CD4-positive, alpha-beta T cell treated with Interleukin-21 for 1 hour (primary cell): ENCODE data around the gene CASP5.
"Not testable (repeated sequence)": the region's sequence is repeated elsewhere in the genome, so short reads cannot be mapped to it uniquely, and the experiment has no call there.

ENCODE experiments used
- DNase-seq: peaks from one replicate; pipeline ENCODE4 v3.0.0-alpha.2; 2020

The CASP5 gene

DNA sequence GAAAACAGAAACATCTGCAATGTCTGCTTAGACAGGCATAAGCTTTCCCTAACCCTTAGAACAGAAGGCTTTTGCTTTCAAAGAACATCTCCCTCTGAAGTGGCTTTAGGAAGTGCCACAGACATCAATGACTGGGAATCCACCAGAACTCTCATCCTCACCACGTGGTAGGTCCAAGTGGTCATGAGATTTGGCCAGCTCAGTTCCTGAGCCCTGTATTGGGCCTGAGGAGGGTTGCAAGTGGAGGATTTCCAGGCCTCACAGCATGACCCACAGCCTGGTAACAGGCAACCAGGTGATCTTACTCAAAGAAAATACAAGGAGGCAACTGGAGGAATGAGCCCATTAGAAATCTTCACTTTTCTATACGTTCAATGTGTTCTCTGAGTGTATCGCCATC is 10.4 kb upstream of the CASP5 start:
- no peak for DNase-seq

DNA sequence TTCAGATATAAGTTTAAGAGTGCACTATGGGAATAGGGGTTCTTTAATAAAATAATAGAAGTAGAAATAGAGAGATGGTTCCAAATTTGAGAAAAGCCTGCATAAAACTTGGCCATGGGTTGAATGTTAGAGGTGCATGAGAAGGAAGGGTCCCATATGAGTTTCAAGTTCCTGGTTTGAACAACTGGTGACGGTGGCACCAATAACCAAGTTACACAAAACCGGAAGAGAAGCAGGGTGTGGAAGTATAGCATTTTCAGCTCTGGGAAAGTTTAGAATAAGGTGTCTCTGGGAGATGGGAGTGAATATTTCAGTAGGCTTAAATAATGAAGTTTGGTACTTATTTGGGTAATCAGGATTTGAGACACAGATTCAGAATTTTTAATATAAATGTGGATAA is 9.5 kb upstream of the CASP5 start:
- no peak for DNase-seq

DNA sequence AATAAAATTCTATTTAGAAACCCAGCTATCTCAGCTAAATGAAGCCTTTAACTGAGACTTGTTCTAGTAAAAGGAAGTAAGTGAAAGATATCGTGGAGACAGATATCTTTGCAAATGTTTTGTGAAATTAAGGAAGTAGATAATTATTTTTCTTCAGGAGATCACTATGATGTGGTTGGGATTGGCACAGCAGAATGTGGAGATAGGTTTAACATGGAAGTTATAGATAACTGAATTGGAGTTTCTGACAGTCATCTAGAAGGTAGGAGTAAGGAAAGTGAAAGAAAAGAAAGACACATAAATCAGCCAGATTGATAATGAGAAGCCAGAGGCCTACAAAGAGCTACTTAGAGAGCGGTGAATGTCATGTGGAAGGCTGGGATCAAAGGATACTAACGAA is 4.7 kb upstream of the CASP5 start:
- no peak for DNase-seq

GRCh38 chr11:105024394-105024793 is 1.4 kb upstream of the CASP5 start:
- no peak for DNase-seq

GRCh38 chr11:105022527-105022926 is 441 bp downstream of the CASP5 start:
- no peak for DNase-seq

DNA sequence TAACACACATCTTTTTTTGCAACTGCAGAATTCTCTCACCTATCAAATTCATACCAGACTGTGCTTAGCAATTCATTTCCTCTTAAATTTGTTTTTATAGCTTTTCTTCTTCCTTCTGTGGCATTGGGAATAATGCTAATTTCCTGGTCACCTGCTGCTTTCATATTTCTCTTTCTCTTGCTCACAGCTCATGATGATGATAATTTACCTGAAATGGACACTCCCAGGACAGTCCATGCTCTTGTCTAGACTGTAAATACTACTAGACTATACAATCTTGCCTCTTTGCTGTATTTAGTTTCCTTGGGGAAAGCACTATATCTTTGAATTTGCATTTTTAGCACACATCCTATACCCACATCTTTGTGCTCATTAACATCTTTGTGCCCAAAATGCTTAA is 15.5 kb downstream of the CASP5 start:
- DNase-seq = no peak

GRCh38 chr11:105005451-105005845 is 17.5 kb downstream of the CASP5 start:
- DNase-seq = no peak

GRCh38 chr11:105004021-105004420 is 18.9 kb downstream of the CASP5 start:
- DNase-seq = no peak

DNA sequence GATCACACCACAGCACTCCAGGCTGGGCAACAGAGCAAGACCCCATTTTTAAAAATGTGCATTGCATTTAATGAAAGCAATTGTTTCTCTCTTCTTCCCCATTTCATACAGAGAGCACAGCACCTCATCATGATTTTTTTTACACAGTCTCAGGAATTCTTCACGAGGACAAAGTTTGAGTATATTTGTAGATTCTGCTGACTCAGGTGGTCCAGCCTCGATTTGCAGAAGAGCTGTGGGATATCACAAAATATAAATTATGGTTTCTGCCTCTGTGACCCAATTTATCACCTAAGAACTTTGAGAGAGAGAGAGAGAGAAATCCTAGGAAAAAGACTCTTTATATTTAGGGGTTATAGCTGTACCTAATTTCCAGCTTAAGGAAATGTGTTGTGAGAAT is 19.8 kb downstream of the CASP5 start:
- DNase-seq = no peak

DNA sequence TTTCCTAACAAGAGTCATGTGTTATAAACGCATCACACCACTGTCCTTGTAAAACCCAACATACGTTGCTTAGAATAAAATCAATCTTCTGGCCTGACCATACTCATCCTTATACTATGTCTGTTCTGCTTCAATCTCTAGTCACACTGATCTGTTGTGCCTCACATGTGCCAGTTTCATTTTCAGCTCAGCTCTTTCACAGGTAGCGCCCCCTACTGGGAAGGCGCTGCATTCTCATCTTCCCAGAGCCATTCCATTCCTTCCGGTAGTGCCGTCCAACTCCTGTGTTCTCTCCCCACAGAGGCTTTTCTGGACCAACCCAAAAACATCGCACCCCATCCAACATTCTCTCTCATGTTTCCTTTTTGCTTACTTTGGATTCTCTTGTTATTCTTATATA is 22.2 kb downstream of the CASP5 start:
- peak; percentile 69 for DNase-seq

DNA sequence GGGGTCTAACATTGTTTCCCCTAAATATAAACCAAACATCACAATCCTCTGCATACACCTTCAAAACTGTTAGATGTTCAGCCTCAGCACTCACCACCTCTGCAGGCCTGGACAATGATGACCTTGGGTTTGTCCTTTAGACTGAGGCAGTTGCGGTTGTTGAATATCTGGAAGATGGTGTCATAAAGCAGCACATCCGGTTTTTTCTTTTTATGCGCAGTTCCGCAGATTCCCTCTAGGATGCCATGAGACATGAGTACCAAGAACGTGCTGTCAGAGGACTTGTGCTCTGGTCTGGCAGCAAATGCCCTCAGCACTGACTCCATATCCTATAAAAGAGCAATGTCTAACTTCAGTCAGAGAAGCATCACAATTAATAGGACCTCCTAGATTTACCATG is 22.8 kb downstream of the CASP5 start:
- DNase-seq = peak; percentile 23

GRCh38 chr11:104999721-105000120 is 23.2 kb downstream of the CASP5 start:
- no peak for DNase-seq

GRCh38 chr11:104997288-104997687 is 25.7 kb downstream of the CASP5 start:
- no peak for DNase-seq

- DNase-seq = no peak
Measured at GRCh38 chr11:104995001-104995408, 28.0 kb downstream of the CASP5 start.

DNA sequence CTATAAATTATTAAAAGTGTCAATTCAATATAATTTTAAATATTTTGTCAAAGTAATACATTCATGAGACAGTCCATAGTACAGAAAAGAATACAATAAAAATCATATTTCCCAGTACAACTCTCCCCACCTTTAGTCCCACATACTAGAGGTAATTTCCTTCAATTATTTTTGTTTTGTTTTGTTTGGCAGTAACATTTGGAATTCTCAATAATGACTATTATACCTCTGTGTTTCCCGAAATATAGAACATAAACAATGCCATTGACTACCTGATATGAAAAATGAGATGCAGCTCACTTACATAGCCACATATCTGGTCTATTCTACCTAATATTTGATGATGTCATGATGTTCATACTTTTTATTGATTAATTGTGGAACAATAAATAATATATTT is 30.2 kb downstream of the CASP5 start:
- no peak for DNase-seq

DNA sequence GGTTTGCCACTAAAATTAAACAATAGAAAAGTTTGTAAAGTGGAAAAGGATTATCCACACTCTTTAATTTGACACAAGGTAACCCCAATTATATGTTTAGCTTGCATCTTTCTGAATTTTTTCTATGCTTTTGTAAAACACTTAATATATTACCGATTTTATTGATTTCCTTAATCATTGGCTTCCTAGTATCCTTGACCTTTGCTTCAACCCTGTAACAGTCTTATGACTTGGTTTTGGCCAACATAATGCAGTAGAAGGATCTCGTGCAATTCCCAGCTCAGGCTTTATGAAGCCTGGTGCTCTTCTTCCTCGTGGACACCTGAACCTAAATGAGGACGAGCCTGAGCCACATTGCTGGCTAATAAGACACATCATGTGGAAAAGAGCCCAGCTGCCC is 31.0 kb downstream of the CASP5 start:
- no peak for DNase-seq

DNA sequence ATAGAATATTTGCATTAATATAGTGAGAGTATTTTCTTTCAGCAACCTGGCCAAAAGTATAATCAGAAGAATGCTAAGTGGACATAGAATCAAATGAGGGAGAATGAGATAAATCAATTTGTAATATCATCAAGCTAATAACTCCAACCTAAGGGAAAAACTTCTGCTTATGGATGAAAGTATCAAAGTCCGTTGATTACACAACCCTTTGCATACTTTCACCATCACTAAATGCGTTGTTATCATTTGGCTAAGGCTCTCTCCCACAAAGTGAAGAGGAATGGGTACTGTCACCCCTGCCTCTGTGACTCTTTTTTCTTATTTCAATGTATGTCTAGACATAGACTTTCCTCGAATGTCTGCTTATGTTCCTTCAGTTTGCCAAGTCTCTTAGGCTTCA is 38.2 kb downstream of the CASP5 start:
- DNase-seq = no peak

DNA sequence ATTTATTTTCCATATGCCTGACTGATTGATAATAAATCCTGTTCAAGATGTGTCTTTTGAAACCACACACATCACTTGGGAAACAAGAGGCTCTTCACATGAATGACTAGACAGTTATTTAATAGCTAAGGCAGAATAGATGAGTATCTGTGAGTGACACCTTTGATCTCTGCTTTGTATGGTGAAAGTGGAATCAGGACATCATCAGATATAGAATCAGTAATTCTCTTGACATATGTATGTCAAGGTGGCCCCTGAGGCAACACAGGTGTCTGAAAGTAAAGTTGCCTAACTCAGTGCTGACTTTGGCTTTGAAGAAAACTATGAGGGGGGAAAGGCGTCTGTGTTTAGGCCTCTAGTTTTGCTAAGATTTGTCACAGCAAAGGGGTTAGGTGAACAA is 43.1 kb downstream of the CASP5 start:
- no peak for DNase-seq

DNA sequence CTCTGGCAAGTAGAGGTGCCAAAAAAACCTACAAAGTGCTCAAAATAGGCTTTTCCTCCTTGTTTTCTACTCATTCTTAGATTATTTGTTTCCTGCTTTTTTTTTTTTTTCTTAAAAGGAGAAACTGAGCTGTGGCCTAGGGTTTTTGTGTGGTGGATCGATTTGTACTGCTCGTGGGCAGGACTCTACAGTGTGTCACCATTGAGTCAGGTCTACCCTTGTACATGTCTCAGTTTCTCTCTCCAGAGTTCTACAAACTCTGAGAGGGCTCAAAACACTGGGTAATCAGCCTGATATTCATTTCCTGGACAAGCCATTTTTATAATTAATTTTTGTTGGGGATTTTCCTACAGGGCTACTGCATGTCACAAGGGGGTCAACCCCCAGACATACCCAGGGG is 49.4 kb downstream of the CASP5 start:
- no peak for DNase-seq

- DNase-seq = not testable (repeated sequence)
Measured at GRCh38 chr11:104972924-104973323, 50.0 kb downstream of the CASP5 start.

DNA sequence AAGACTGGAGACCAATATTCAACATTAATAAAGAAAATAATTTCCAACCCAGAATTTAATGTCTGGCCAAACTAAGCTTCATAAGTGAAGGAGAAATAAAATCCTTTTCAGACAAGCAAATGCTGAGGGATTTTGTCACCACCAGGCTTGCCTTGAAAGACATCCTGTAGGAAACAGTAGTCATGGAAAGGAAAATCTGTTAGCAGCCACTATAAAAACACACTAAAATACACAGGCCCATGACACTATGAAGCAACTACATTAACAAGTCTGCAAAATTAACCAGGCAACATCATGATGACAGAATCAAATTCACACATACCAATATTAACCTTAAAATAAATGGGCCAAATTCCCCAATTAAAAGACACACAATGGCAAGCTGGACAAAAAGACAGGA is 52.2 kb downstream of the CASP5 start:
- DNase-seq = no peak

- no peak for DNase-seq
Measured at GRCh38 chr11:104968856-104969776, 53.9 kb downstream of the CASP5 start.

DNA sequence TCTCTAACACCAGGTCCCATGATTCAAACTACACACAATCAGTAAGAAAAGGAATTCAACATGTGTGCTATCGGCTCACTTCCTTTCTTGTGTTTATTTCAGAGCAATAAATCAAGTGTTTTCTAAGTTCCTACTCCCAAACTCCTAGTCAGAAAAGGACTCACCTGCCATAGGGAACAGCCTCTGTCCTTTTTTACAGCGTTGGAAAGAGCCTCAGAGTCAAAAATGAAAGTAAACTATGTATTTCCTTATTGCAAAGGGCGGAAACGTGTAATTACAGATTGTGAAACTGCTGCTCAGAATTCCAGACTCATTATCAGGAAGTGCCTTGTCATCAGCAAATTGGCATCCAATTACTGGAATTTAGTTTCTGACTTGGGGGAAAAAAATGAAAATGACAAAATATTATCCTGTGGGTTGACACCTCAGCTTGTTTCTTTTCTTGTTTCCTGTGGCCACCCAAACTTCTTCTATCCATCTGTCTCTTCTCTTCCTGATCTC is 54.6 kb downstream of the CASP5 start, which contains the start of gene CASP4:
TSS of gene CASP4 (minus strand) at position 220 of the 501 bp plus-strand sequence. CDS start at position 171, 49 bp downstream.
- DNase-seq = peak; percentile 69

GRCh38 chr11:104967534-104968354 is 55.2 kb downstream of the CASP5 start:
- DNase-seq = peak; percentile 30
